ENCODE results near the gene RANBP17.
"Not testable (repeated sequence)": the region's sequence is repeated elsewhere in the genome, so short reads cannot be mapped to it uniquely, and the experiment has no call there.

The RANBP17 gene

DNA sequence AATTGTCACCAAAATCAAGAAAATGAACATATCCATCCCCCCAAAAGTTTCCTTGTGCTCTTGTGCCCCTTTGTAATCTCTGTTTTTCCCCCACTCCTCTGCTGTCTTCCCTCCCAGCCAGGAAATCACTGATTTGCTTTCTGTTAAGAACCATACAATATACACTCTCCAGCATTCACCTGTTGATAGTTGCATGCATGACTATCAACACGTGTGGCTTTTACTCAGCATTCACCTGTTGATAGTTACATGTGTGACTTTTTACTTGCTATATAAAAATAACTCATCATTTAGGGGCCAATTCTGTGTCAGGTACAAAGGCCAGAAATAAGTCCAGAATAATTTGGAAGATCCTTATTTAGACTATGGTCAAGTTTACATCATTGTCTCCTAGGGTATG lies 6.0 kb downstream of the RANBP17 start:
- no peak for DNase-seq (ENCODE audit: low read depth)

DNA sequence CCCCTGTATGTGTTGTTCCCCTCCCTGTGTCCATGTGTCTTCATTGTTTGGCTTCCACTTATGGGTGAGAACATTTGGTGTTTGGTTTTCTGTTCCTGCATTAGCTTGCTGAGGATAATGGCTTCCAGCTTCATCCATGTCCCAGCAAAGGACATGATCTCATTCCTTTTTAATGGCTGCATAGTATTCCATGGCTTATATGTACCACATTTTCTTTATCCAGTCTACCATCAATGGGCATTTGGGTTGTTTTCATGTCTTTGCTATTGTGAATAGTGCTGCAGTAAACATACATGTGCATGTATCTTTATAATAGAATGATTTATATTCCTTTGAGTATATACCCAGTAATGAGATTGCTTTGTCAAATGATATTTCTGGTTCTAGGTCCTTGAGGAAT lies 8.6 kb downstream of the RANBP17 start:
- DNase-seq (ENCODE audit: low read depth) = not testable (repeated sequence)

DNA sequence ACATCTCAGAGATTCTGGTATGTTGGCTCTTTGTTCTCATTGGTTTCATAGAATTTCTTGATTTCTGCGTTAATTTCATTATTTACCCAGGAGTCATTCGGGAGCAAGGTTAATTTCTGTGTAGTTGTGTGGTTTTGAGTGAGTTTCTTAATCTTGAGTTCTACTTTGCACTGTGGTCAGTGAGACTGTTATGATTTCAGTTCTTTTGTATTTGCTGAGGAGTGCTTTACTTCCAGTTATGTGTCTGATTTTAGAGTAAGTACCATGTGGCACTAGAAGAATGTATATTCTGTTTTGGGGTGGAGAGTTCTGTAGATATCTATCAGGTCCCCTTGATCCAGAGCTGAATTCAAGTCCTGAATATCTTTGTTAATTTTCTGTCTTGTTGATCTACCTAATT lies 12.2 kb downstream of the RANBP17 start:
- DNase-seq (ENCODE audit: low read depth) = no peak

DNA sequence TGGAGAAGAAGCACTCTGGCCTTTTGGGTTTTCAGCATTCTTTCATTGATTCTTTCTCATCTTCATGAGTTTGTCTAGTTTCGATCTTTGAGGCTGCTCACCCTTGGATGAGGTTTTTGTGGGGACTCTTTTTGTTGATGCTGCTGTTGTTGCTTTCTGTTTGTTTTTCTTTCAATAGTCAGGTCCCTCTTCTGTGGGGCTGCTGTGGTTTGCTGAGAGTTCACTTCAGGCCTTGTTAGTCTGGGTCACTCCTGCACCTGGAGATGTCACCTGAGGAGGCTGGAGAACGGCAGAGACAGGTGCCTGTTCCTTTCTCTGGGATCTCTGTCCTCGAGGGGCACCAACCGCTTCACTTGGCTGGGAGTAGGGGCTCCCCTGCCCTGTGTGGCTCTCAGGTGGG lies 14.0 kb downstream of the RANBP17 start:
- no peak for DNase-seq (ENCODE audit: low read depth)

DNA sequence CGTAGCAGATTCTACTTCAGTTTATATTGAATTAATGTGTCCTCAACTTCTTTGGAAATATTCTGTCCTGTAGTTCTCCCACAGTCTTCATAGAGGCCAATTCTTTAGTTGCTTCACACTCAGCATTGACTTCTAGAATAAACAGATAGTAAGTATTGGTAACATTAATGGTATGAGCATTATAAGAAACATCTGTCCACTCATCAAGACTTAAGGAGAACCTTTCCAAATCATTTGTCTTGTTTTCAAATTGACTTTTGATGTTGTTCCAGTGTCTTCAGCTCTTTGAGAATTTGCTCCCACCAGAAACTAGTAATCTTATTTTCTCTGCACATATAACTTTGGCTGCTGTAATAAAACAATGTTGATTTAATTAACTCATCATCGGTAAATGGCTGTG lies 18.3 kb downstream of the RANBP17 start:
- DNase-seq (ENCODE audit: low read depth) = no peak

DNA sequence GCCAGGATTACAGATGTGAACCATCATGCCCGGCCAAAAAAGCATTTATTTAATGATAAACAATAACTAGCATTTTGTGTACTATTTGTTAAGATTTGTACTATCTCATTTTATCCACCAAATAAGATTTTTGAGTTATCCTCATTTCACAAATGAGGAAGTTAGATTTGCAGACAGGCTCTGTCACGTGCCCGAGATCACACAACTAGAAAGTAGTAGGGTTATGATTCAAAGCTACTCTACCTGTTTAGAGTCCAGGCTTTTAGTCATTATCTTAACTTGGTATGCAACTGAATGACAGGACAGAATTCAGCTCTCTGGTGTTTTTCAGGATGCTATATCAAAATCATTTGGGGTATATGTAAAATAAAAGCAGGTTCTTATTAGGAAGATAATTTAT lies 20.5 kb downstream of the RANBP17 start:
- DNase-seq (ENCODE audit: low read depth) = no peak

DNA sequence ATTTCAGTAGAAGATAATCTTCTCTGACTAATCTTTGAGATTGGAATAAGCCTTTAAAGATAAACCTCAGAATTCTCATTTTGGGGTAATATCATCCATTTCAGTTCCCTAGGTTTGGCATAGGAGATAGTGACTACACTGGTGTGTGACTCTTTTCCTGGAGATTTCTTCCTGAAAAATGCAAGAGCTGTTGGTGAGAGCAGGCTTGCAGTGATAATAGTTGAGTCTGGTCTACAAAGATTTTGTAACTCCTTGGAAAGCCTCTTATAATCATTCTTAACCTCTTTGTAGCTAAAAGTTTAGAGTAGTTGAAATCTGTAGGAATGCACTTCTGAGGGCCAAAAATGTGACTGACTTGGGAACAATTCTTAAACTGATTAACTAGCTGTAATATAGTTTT lies 23.4 kb downstream of the RANBP17 start:
- no peak for DNase-seq (ENCODE audit: low read depth)

DNA sequence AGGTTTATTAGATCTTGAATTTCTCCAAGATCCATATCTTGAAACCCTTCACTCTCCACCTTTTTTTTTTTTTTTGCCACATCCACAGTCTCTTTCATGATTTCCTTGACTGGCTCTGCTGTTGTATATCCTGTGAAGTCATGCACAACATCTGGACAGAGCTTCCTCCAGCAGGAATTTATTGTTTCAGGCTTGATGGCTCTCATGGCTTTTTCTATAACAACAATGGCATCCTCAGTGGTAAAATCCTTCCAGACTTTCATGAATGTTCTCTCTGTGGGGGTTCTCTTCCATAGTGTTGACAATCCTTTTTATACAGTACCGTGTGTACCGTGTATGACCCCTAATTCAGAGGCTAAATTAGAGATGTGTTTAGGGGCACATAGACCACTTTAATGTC lies 24.0 kb downstream of the RANBP17 start:
- DNase-seq (ENCODE audit: low read depth) = no peak

DNA sequence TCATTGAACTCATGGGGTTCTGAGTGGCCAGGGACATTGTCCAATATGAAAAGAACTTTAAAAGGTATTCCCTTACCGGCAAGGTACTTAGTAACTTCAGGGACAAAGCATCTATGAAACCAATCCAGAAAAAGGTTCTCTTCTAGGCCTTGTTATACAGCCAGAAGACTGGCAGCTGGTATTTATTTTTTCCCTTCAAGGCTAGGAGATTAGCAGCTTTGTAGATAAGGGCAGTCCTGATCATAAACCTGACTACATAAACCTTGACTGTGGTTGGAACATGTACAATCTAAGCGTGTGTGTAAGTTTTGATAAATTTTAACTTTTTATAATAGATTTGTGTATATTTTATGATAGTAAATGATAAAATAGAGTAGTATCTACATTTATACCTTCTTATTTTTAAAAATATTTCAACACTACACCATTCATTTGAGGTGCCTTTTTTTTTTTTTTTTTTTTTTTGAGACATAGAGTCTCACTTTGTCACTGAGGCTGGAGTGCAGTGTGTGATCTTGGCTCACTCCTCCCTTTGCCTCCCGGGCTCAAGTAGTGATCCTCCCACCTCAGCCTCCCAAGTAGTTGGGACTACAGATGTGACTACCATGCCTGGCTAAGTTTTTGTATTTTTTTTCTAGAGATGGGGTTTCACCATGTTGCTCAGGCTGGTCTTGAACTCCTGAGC lies 24.5 kb downstream of the RANBP17 start:
- no peak for DNase-seq (ENCODE audit: low read depth)

DNA sequence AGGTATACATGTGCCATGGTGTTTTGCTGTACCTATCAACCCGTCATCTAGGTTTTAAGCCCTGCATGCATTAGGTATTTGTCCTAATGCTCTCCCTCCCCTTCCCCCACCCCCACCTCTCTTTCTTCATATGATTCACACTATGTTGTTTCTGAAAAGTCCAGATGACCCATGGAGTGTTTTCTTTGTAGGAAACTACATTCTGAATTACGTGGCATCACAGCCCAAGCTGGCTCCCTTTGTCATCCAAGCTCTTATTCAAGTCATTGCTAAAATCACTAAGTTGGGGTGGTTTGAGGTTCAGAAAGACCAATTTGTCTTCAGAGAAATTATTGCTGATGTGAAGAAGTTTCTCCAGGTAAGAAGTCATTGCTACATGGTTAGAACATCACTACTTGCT lies 30.4 kb downstream of the RANBP17 start:
- no peak for DNase-seq (ENCODE audit: low read depth)

DNA sequence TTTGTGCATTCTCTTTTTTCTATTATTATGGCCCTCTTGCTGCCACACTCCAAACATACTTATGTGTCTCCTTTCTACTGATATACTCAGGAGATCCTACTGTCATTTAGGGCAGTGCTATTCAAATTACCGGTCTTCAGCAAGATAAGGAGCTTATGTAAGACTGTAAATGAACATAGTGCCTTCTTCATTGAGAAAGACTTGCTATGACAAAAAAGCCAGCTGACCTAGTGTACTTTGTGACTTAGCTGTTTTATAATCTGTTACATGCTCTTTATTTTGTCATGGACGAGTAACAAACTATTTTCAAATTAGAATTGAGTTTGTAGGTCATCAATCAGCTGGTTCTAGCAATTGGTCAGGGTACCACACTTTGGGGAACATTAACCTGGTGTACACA lies 32.8 kb downstream of the RANBP17 start:
- no peak for DNase-seq (ENCODE audit: low read depth)

DNA sequence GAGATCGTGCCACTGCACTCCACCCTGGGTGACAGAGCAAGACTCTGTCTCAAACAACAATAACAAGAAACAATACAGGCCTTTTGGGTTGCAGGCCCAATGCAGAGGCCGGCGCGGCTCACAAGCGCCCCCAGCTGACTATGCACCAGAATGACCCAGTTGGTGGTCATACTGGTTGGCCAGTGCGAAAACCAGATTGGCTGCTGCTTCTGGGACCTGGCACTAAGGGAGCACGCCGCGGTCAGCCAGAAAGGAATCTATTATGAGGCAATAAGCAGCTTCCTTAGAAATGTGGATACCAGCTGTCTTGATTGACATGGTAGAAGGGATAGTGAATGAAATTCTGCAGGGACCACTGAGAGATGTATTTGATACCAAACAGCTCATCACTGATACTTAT lies 35.0 kb downstream of the RANBP17 start:
- no peak for DNase-seq (ENCODE audit: low read depth)

DNA sequence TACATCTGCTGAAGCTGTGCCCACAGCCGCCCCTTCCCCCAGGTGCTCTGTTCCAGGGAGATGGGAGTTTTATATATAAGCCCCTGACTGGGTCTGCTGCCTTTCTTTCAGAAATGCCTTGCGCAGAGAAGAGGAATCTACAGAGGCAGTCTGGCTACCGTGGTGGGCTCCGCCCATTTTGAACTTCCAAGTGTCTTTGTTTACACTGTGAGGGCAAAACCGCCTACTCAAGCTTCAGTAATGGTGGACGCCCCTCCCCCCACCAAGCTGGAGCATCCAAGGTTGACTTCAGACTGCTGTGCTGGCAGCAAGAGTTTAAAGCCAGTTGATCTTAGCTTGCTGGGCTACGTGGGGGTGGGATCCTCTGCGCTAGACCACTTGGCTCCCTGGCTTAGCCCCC lies 41.3 kb downstream of the RANBP17 start:
- no peak for DNase-seq (ENCODE audit: low read depth)

DNA sequence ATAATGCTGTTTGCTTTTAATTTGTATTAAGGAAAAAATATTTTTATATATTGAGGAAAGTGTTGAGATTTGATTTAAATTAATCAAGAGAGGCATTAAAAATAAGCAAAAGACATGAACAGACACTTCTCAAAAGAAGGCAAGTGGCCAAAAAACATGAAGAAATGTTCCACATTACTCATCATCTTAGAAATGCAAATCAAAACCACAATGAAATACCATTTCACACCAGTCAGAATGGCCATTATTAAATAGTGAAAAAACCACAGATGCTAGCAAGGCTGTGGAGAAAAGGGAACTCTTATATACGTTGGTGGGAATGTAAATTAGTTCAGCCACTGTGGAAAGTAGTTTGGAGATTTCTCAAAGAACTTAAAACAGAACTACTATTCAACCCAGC lies 45.9 kb downstream of the RANBP17 start:
- no peak for DNase-seq (ENCODE audit: low read depth)

DNA sequence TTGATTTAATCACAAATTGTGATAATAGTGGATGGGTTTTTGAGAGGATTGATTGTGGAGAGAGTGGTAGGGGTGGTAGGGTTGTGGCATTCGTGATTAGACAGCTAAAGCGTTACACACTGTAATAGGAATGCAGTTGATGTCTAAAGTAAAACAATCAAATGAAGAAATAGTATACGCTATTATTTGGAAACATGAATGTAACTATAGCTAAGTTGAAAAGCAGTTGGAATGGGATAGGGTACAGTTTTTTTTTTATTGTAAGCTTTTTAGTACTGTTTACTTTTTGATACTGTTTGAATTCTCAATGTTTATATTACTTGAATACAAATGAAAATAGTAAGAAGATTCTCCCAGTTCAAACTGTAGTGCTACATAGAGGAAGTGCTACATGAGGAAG lies 51.8 kb downstream of the RANBP17 start:
- DNase-seq (ENCODE audit: low read depth) = no peak

DNA sequence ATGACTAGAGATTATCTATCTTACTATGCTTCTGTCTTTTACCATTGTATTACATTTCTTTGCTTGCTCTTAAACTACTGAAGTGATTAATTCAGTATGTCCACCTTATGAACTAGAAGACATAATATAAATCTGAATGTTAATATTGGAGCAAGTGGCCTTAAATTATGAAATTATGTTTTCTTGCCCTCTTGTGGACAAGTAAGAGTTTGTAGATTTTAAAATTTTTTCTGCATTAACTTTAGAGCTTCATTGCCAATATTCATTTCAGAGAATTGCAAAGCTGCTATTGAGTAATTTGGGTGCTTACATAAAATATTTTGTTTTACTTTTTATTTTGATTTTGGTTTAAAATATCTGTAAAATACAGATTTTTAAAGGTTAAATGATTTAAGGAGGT lies 55.3 kb downstream of the RANBP17 start:
- no peak for DNase-seq (ENCODE audit: low read depth)

DNA sequence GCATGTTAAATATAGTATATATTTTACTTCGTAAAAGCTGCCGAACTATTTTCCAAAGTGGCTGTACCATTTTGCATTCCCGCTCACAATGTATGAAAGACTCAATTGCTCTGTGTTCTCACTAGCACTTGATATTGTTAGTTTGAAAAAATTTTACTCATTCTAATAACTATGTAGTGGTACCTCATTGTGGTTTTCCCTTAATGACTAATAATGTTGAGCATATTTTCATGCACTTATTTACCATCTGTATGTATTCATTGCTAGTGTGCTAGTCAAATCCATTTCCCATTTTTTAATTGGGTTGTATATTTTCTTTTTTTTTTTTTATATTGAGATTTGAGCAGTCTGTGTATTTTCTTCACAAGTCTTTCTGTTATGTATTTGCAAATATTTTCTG lies 58.4 kb downstream of the RANBP17 start:
- no peak for DNase-seq (ENCODE audit: low read depth)

DNA sequence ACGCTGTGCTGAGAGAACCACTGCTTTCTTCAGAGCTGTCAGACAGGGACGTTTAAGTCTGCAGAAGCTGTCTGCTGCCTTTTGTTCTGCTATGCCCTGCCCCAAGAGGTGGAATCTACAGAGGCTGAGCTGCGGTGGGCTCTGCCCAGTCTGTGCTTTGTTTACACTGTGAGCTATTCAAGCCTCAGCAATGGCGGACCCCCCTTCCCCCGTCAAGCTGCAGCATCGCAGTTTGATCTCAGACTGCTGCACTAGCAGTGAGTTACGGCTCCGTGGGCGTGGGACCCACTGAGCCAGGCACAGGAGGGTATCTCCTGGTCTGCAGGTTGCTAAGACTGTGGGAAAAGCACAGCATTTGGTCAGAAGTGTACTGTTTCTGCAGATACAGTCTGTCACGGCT lies 60.5 kb downstream of the RANBP17 start:
- not testable (repeated sequence) for DNase-seq (ENCODE audit: low read depth)

DNA sequence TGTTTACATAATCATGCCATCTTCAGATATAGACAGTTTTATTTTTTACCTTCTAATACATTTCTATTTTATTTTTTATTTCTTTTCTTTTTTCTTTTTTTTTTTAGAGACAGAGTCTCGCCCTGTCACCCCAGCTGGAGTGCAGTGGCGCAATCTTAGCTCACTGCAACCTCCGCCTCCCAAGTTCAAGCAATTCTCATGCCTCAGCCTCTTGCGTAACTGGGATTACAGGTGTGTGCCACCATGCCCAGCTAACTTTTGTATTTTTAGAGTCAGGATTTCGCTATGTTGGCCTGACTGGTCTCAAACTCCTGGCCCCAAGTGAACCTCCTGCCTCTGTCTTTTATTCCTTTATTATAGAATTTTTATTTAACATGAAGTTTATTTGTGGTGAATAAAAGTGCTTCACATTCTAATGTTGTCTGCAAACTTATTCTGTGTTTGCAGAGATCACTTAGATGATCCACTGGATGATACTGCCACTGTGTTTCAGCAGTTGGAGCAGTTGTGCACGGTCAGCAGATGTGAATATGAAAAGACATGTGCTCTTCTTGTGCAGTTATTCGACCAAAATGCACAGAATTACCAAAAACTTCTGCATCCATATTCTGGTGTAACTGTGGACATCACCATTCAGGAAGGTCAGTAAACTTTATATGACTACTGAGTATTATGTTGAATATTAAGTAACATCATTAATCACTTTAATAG lies 62.2 kb downstream of the RANBP17 start:
- DNase-seq (ENCODE audit: low read depth) = no peak

DNA sequence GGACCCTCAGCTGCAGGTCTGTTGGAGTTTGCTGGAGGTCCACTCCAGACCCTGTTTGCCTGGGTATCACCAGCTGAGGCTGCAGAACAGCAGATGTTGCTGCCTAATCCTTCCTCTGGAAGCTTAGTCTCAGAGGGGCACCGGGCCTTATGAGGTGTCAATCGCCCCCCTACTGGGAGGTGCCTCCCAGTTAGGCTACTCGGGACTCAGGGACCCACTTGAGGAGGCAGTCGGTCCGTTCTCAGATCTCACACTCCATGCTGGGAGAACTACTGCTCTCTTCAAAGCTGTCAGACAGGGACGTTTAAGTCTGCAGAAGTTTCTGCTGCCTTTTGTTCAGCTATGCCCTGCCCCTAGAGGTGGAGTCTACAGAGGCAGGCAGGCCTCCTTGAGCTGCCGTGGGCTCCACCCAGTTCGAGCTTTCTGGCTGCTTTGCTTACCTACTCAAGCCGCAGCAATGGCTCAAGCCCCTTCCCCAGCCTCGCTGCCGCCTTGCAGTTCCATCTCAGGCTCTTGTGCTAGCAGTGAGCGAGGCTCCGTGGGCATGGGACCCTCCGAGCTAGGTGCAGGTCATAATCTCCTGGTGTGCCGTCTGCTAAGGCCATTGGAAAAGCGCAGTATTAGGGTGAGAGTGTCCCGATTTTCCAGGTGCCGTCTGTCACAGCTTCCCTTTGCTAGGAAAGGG lies 73.9 kb downstream of the RANBP17 start:
- not testable (repeated sequence) for DNase-seq (ENCODE audit: low read depth)

DNA sequence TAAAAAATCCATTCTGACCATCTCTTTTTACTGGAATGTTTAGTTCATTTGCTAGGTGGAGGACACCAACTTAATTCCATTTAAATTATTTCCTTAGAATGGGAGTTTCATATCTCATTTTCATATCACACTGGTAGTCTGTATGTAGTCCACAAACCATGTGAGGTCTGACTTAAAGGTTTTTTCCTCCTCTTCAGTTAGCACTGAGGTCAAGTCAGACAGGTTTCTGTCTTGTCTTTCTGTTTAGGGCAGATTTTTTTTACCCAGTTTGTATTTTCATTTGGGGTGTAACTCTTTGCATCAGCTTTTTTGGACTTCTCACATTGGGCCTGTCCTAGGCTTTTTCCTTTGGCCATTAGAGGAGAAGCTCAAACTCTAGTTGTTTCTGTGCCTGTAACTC lies 75.3 kb downstream of the RANBP17 start:
- DNase-seq (ENCODE audit: low read depth) = no peak

DNA sequence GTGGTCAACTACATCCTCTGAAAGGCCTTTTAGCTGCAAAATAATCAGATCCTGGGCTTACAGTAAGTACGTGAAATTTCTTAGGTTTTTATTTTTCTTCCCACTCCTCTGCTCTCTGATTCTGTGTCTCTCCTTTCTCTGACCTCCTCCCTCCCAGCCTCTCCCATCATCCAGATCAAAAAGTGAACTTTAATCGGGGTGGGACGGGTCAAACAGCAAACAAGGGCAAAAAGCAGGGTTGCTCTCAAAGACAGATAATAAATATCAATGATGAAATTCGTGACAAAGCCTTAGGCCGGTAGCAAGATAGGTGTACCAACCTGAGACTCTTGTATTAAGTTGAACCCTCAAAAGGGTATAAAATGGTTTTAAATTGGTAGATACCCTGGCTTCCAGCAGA lies 76.1 kb downstream of the RANBP17 start:
- no peak for DNase-seq (ENCODE audit: low read depth)

DNA sequence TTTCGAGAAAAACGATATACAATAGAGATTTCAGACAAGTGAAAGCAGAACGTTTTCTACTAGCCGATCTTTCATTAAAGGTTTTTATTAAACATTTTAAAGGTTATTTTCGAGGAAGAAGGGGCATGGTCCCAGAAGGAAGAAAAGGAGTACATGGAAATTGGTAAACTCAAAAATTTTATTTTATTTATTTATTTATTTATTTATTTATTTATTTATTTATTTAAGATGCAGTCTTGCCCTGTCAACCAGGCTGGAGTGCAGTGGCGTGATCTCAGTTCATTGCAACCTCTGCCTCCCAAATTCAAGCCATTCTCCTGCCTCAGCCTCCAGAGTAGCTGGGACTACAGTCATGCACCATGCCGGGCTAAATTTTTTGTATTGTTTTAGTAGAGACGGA lies 77.4 kb downstream of the RANBP17 start:
- no peak for DNase-seq (ENCODE audit: low read depth)

DNA sequence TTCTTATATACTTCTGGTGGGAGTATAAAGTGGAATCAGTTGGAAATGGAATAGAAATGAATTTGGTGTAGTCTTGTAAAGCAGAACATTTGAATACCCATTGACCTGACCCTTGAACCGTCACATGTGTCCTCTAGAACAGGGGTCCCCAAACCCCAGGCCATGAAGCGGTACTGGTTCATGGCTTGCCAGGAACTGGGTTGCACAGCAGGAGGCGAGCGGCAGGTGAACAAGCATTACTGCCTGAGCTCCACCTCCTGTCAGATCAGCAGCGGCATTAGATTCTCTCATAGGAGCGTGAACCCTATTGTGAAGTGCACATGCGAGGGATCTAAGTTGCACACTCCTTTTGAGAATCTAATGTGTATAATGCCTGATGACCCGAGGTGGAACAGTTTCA lies 80.0 kb downstream of the RANBP17 start:
- DNase-seq (ENCODE audit: low read depth) = no peak

All from stimulated activated CD8-positive, alpha-beta memory T cell treated with anti-CD3 and anti-CD28 coated beads, Interleukin-12 subunit alpha, Interleukin-12 subunit beta, amount 100 ng/mL, for 4 hours (primary cell).